ENCODE results near the gene RAP1GAP2. TPM values are rescaled to one million over a fixed set of nuclear protein-coding genes. Genes with fewer than 3 reads are reported as not detected.

RAP1GAP2 gene
- total RNA-seq, 6 donors from 2014 or later, result 6.3 to 19.4 (median 13.6) TPM

DNA sequence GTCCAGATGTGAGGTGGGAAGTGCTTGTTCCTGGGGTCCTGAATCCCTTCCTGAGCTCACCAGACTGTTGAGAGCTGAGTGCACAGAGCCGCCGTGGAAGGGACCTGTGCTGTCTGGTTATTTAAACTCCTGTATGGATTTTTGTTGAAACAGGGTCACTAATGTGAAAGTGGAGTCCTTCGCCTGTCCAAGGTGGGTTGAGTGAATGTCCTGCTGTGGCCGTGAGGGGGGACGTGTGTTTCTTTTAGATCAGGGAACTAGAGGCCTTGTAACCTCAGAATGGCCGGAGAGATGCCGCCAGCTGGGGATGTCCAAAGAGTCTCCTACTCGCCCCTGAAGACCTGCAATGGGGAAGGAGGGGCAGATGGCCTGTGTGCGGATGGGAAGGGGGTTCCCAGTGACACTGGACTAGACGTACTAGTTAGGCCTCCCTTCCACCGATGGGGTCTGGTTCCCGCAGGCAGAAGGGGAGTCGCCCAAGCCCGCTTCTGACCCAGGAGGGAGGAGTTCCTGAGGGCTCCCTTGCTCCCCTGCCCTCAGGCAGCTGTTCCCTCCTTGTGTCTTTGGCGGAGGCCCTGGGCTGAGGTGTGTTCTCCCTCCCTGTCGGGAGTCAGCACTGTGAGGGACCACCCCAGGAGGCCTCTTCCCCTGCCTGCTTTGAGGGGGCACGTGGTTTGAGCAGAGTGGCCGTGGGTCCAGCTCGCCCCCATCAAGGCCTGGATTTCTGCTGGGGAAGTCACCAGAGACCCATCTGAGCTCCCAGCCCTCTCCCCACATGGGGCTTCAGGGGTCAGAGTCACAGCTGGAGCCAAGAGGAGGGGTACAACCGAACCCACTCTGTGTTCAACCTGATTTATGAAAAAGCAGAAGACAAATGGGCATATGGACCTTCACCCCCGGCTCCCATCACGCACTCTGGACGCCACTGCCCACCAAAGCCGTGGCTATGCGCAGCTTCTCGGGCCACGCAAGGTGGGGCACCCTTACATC lies 236.3 kb downstream of the RAP1GAP2 start:
- TF ChIP-seq, protein P1, sequence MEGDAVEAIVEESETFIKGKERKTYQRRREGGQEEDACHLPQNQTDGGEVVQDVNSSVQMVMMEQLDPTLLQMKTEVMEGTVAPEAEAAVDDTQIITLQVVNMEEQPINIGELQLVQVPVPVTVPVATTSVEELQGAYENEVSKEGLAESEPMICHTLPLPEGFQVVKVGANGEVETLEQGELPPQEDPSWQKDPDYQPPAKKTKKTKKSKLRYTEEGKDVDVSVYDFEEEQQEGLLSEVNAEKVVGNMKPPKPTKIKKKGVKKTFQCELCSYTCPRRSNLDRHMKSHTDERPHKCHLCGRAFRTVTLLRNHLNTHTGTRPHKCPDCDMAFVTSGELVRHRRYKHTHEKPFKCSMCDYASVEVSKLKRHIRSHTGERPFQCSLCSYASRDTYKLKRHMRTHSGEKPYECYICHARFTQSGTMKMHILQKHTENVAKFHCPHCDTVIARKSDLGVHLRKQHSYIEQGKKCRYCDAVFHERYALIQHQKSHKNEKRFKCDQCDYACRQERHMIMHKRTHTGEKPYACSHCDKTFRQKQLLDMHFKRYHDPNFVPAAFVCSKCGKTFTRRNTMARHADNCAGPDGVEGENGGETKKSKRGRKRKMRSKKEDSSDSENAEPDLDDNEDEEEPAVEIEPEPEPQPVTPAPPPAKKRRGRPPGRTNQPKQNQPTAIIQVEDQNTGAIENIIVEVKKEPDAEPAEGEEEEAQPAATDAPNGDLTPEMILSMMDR (IDR thresholded peaks at IDR 0.05), result no peak
- TF ChIP-seq EP300 (IDR thresholded peaks at IDR 0.05) (no peak), POLR2A (IDR thresholded peaks at IDR 0.05) (no peak), POLR2AphosphoS5 (IDR thresholded peaks at IDR 0.05) (no peak)
- Histone ChIP-seq H3K36me3 (peaks cover 0 to 3% (median 0%) of the 10 kb centered on the region in 4 donors), H3K27me3 (no peaks in the 10 kb centered on the region), H3K9me3 (no peaks in the 10 kb centered on the region), H3K4me1 (peaks cover 0 to 3% (median 0%) of the 10 kb centered on the region in 4 donors), H3K27ac (no peak overlapping the region), H3K4me3 (no peak overlapping the region)
- DNase-seq (peak in 1 of 2 donors; percentile 19), ATAC-seq (ENCODE audit: low FRiP score in 2 of 2) (no peak)
- 91 to 93% methylated on average over 19 to 26 of the region's 27 CpGs for WGBS, 2 donors

DNA sequence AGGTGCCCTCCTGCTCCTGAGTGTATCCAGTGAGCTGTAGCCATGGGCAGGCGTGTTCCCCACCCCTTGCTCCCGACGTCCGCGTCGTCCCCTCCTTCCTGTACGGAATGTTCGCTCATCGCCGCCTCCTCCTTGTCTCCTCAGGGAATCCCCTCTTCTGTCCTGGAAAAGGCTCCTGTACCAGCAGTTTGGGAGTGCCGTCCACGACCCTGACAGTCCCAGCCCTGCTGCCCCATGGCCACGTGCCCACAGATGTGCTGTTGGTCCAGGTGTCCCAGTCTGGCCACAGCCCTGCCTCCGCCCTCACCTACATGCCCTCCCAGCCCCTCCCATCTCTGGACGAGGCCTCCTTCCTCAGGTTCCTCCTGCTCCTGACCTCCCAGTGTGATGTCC lies 237.0 kb downstream of the RAP1GAP2 start:
- Histone ChIP-seq H3K27me3 (no peaks in the 10 kb centered on the region), H3K9me3 (no peaks in the 10 kb centered on the region), H3K4me1 (peaks cover 0 to 3% (median 0%) of the 10 kb centered on the region in 4 donors), H3K27ac (no peak overlapping the region), H3K4me3 (no peak overlapping the region), H3K36me3 (no peaks in the 10 kb centered on the region)
- ATAC-seq (ENCODE audit: low FRiP score in 2 of 2) (peak in 1 of 2 donors; percentile 12), DNase-seq (peak in 1 of 2 donors; percentile 16)
- 89% methylated on average over 15 of the region's 15 CpGs for WGBS, 2 donors
- TF ChIP-seq POLR2A (IDR thresholded peaks at IDR 0.05) (no peak), POLR2AphosphoS5 (IDR thresholded peaks at IDR 0.05) (no peak), EP300 (IDR thresholded peaks at IDR 0.05) (no peak)
- TF ChIP-seq, protein P1 (IDR thresholded peaks at IDR 0.05), result no peak

DNA sequence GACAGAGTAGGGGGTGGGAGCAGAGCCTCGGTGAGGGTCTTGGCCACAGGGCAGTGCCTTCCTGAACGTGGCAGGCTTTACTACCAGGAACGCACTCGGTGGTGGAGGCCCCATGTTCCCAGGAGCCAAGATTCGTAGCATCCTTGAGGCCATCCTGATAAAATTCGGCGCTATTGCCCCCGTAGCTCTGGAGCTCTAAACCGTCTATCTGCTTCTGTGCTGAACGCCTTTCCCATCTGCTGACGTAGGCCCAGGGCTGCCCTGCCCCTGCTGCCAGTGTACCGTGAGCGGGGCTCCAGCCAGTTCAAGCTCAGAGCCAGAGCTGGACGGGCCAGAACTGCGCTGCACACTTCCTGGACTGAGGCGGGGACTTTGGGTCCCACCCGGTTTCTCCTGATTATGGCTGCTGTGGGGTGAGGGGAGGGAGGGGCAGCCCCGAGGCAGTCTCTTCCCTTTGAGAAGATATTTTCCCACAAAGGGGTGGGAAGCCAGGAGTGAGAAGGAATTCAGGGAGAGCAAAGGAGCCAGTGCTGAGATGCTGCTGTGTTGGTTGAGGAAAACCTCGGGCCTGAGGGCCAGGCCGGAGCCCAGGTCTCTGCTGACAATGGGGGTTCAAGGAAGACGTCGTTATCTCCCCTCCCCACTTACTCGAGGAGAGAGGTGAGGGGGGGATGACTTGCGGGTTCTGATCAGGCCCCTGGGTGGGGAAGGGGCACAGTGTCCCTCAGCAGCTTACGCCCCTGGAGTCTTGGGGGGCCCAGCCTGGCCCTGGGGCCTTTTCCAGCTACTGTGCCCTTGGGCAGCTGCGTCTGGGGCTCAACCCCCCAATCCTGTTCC lies 237.7 kb downstream of the RAP1GAP2 start:
- Histone ChIP-seq H3K36me3 (no peaks in the 10 kb centered on the region), H3K4me1 (peaks cover 0 to 3% (median 0%) of the 10 kb centered on the region in 4 donors), H3K27me3 (no peaks in the 10 kb centered on the region), H3K9me3 (no peaks in the 10 kb centered on the region), H3K4me3 (no peak overlapping the region), H3K27ac (no peak overlapping the region)
- DNase-seq (peak in 1 of 2 donors; percentile 16), ATAC-seq (ENCODE audit: low FRiP score in 2 of 2) (no peak)
- TF ChIP-seq, protein P1 (IDR thresholded peaks at IDR 0.05), result no peak
- TF ChIP-seq POLR2AphosphoS5 (IDR thresholded peaks at IDR 0.05) (no peak), EP300 (IDR thresholded peaks at IDR 0.05) (no peak), POLR2A (IDR thresholded peaks at IDR 0.05) (no peak)
- 75 to 87% methylated on average over 18 to 26 of the region's 26 CpGs for WGBS, 2 donors

DNA sequence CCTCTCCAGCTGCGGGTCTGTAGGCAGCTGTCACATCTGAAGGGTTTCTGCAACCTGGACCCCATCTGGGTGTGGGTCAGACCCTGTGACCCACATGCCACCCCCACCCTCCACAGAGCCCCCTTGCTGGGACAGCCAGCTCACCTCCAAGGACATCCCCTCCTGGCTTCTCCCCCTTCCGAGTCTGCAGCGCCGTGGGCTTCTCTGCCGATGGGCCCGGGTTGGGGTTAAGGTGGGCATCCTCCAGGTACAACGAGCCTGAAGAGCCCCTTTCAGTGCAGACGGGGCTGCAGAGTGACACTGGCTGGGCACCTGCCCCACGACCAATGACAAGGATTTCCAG lies 238.3 kb downstream of the RAP1GAP2 start:
- Histone ChIP-seq H3K4me3 (no peak overlapping the region), H3K27me3 (no peaks in the 10 kb centered on the region), H3K27ac (no peak overlapping the region), H3K4me1 (peaks cover 0 to 3% (median 0%) of the 10 kb centered on the region in 4 donors), H3K36me3 (no peaks in the 10 kb centered on the region), H3K9me3 (no peaks in the 10 kb centered on the region)
- WGBS, 2 donors, result 84% methylated on average over 8 to 9 of the region's 9 CpGs
- peak in 1 of 2 donors; percentile 50 for ATAC-seq (ENCODE audit: low FRiP score in 2 of 2)
- DNase-seq, result no peak
- TF ChIP-seq, protein P1 (IDR thresholded peaks at IDR 0.05), result no peak
- TF ChIP-seq POLR2A (IDR thresholded peaks at IDR 0.05) (no peak), EP300 (IDR thresholded peaks at IDR 0.05) (no peak), POLR2AphosphoS5 (IDR thresholded peaks at IDR 0.05) (no peak)
